NT2/D1 (cell line): Measurements from ENCODE around the gene PHYKPL.

ENCODE experiments used
- YY1 ChIP-seq: IDR thresholded peaks from 2 replicates; pipeline ENCODE4 v1.6.1; 2011; ENCODE audit not compliant: insufficient read length, insufficient read depth
- ZNF274 ChIP-seq: IDR thresholded peaks from 2 replicates; pipeline ENCODE4 v1.6.1; 2011; ENCODE audit warnings: mild to moderate bottlenecking, low read depth, low read length

- TF ChIP-seq ZNF274, result no peak
- no peak for TF ChIP-seq YY1
These were observed 35.6 kb downstream of the PHYKPL start for GRCh38 chr5:178196986-178197385.
